H1 (cell line): ENCODE results near the gene SPSB3. TPM values are rescaled to one million over a fixed set of nuclear protein-coding genes. Genes with fewer than 3 reads are reported as not detected.

ENCODE experiments used
- CTCF ChIA-PET: fragments of 300-600 bp; sonication (Branson Sonifier 250); formaldehyde crosslinking; loops from one replicate; lab custom pipeline; 2021; ENCODE audit not compliant: partially characterized antibody; lab: Charles Lee
- POLR2A ChIA-PET: fragments of 300-600 bp; sonication (Branson Sonifier 250); formaldehyde crosslinking; loops from one replicate; lab custom pipeline; 2021; ENCODE audit warnings: inconsistent platforms; ENCODE audit not compliant: partially characterized antibody; lab: Charles Lee
- DNase-seq, 2 experiments: peaks; one replicate each; pipeline versions ENCODE4 v3.0.0 to v3.0.0-alpha.2; 2010 to 2022; ENCODE audit warnings: low spot score in 2 of 2, low read depth in 1 of 2, mixed read lengths in 1 of 2
- FAIRE-seq: peaks from 2 replicates; lab custom pipeline; 2011; peaks lifted over from hg19 to GRCh38; lab: Jason Lieb, UNC
- H2AFZ ChIP-seq: 2 replicates; pipeline ENCODE4 v1.8.1; 2012; ENCODE audit warnings: low read length, inconsistent platforms
- H2AK5ac ChIP-seq: 2 replicates; pipeline ENCODE4 v1.6.1; 2013; ENCODE audit warnings: low read depth, low read length
- H2BK120ac ChIP-seq: replicated peaks from 2 replicates; pipeline ENCODE3; 2013; ENCODE audit warnings: low read depth, low read length, inconsistent platforms
- H2BK12ac ChIP-seq: 2 replicates; pipeline ENCODE4 v1.6.1; 2013; ENCODE audit warnings: low read depth, low read length
- H2BK15ac ChIP-seq: 2 replicates; pipeline ENCODE4 v1.6.1; 2013; ENCODE audit warnings: low read length
- H2BK20ac ChIP-seq: 2 replicates; pipeline ENCODE4 v1.6.1; 2013; ENCODE audit warnings: low read length
- H2BK5ac ChIP-seq: 2 replicates; pipeline ENCODE4 v1.6.1; 2013; ENCODE audit warnings: low read depth, low read length
- H3K14ac ChIP-seq: 2 replicates; pipeline ENCODE4 v1.6.1; 2013; ENCODE audit warnings: inconsistent platforms; ENCODE audit not compliant: insufficient read length
- H3K18ac ChIP-seq: 2 replicates; pipeline ENCODE4 v1.6.1; 2013; ENCODE audit warnings: low read length; ENCODE audit errors: extremely low read depth
- H3K23ac ChIP-seq: 2 replicates; pipeline ENCODE4 v1.6.1; 2013; ENCODE audit warnings: inconsistent platforms; ENCODE audit not compliant: insufficient read length
- H3K23me2 ChIP-seq: 2 replicates; pipeline ENCODE4 v1.6.1; 2013; ENCODE audit warnings: low read depth, low read length
- H3K27ac ChIP-seq: 2 replicates; pipeline ENCODE4 v1.6.1; 2011; ENCODE audit warnings: low read depth, low read length, inconsistent platforms
- H3K27me3 ChIP-seq, 4 experiments: replicated peaks in 1 of 4; 1 replicate in 1 of 4; 2 replicates in 3 of 4; pipeline versions ENCODE4 v1.6.1 to v1.8.1; 2011 to 2013; ENCODE audit warnings: low read length in 3 of 4, mild to moderate bottlenecking in 3 of 4, inconsistent platforms in 2 of 4, mixed read lengths in 2 of 4, moderate library complexity in 1 of 4; ENCODE audit not compliant: control insufficient read depth in 3 of 4, insufficient read depth in 3 of 4; ENCODE audit errors: extremely low read depth in 1 of 4
- H3K36me3 ChIP-seq, 4 experiments: 2 replicates each; pipeline versions ENCODE4 v1.6.1 to v1.8.1; 2011 to 2013; ENCODE audit warnings: mild to moderate bottlenecking in 4 of 4, low read length in 3 of 4, moderate library complexity in 2 of 4, control low read depth in 1 of 4, inconsistent platforms in 1 of 4; ENCODE audit not compliant: insufficient read depth in 4 of 4, control insufficient read depth in 2 of 4
- H3K4ac ChIP-seq: replicated peaks from 2 replicates; pipeline ENCODE3; 2013; ENCODE audit warnings: low read length, low read depth, mixed read lengths, inconsistent platforms; ENCODE audit not compliant: insufficient read length
- H3K4me1 ChIP-seq, 4 experiments: replicated peaks in 1 of 4; 1 replicate in 1 of 4; 2 replicates in 3 of 4; pipeline versions ENCODE4 v1.6.1 to v1.8.1; 2011 to 2013; ENCODE audit warnings: low read length in 3 of 4, inconsistent platforms in 2 of 4, mixed read lengths in 1 of 4; ENCODE audit not compliant: insufficient read depth in 4 of 4, control insufficient read depth in 3 of 4
- H3K4me2 ChIP-seq, 2 experiments: 2 replicates each; pipeline versions ENCODE4 v1.6.1 to v1.8.1; 2011 to 2013; ENCODE audit warnings: low read depth in 2 of 2, low read length in 2 of 2, control low read depth in 1 of 2, inconsistent platforms in 1 of 2, mild to moderate bottlenecking in 1 of 2; ENCODE audit not compliant: insufficient read depth in 1 of 2
- H3K4me3 ChIP-seq, 4 experiments: fragments of 200-600, 300-600 bp in 1 of 4; sonication (generic), shearing (Covaris generic), sonication (Bioruptor Twin) in 1 of 4; 2 replicates each; pipeline versions ENCODE4 v1.5.1 to v1.8.1; 2011 to 2016; ENCODE audit warnings: low read length in 4 of 4, low read depth in 3 of 4, control low read depth in 2 of 4, inconsistent platforms in 2 of 4, mild to moderate bottlenecking in 2 of 4, mixed read lengths in 1 of 4, moderate library complexity in 1 of 4; ENCODE audit not compliant: insufficient read depth in 2 of 4; ENCODE audit errors: extremely low read depth in 1 of 4
- H3K56ac ChIP-seq: replicated peaks from 2 replicates; pipeline ENCODE3; 2013; ENCODE audit warnings: low read depth, mild to moderate bottlenecking, mixed read lengths, low read length, inconsistent platforms; ENCODE audit not compliant: insufficient read length
- H3K79me1 ChIP-seq: 2 replicates; pipeline ENCODE4 v1.6.1; 2013; ENCODE audit warnings: low read depth, low read length, control low read depth
- H3K79me2 ChIP-seq, 2 experiments: 2 replicates each; pipeline versions ENCODE4 v1.6.1 to v1.8.1; 2012 to 2013; ENCODE audit warnings: low read length in 2 of 2, mild to moderate bottlenecking in 2 of 2, inconsistent platforms in 1 of 2; ENCODE audit not compliant: insufficient read depth in 2 of 2, control insufficient read depth in 1 of 2
- H3K9ac ChIP-seq, 4 experiments: replicated peaks in 1 of 4; 1 replicate in 1 of 4; 2 replicates in 3 of 4; pipeline versions ENCODE4 v1.6.1 to v1.8.1; 2011 to 2013; ENCODE audit warnings: low read depth in 3 of 4, low read length in 3 of 4, control low read depth in 2 of 4, mild to moderate bottlenecking in 2 of 4, moderate library complexity in 2 of 4, inconsistent platforms in 1 of 4; ENCODE audit errors: extremely low read depth in 1 of 4
- H3K9me3 ChIP-seq, 2 experiments: 2 replicates each; pipeline versions ENCODE4 v1.6.1 to v1.8.1; 2012 to 2013; ENCODE audit warnings: mild to moderate bottlenecking in 2 of 2, moderate library complexity in 2 of 2, control low read depth in 1 of 2, inconsistent platforms in 1 of 2, low read depth in 1 of 2, low read length in 1 of 2, mixed read lengths in 1 of 2; ENCODE audit not compliant: insufficient read depth in 2 of 2
- H4K20me1 ChIP-seq, 2 experiments: replicated peaks in 1 of 2; 2 replicates each; pipeline versions ENCODE3 to v1.8.1; 2011 to 2013; ENCODE audit warnings: inconsistent platforms in 2 of 2, low read length in 2 of 2, mild to moderate bottlenecking in 1 of 2; ENCODE audit not compliant: insufficient read depth in 2 of 2, control insufficient read depth in 1 of 2
- H4K5ac ChIP-seq: 2 replicates; pipeline ENCODE4 v1.6.1; 2013; ENCODE audit warnings: low read length, low read depth, mixed read lengths, inconsistent platforms; ENCODE audit not compliant: insufficient read length
- H4K8ac ChIP-seq: 2 replicates; pipeline ENCODE4 v1.8.0; 2013; ENCODE audit warnings: mild to moderate bottlenecking, moderate library complexity, low read length, inconsistent platforms; ENCODE audit not compliant: insufficient read depth; ENCODE audit errors: extremely low read depth
- H4K91ac ChIP-seq: replicated peaks from 2 replicates; pipeline ENCODE3; 2013; ENCODE audit warnings: low read length, mixed read lengths, inconsistent platforms; ENCODE audit not compliant: insufficient read length
- ASH2L ChIP-seq: fragments of 200-600, 300-600 bp; sonication (generic); IDR thresholded peaks from one replicate; pipeline ENCODE4 v1.7.1; 2017; ENCODE audit warnings: low read length
- CHD1 ChIP-seq: IDR thresholded peaks from 2 replicates; pipeline ENCODE4 v1.6.1; 2012; ENCODE audit warnings: low read depth, low read length, improper control_type of control experiment
- CHD2 ChIP-seq: IDR thresholded peaks from 2 replicates; pipeline ENCODE4 v1.6.1; 2012; ENCODE audit warnings: low read length, improper control_type of control experiment
- CREB1 ChIP-seq: IDR thresholded peaks from 2 replicates; pipeline ENCODE4 v1.6.1; 2012; ENCODE audit warnings: inconsistent platforms
- EGR1 ChIP-seq: IDR thresholded peaks from 2 replicates; pipeline ENCODE4 v1.6.1; 2011; ENCODE audit warnings: low read depth, low read length, borderline replicate concordance
- EP300 ChIP-seq, 2 experiments: IDR thresholded peaks; 1 replicate in 1 of 2; 2 replicates in 1 of 2; pipeline ENCODE4 v1.6.1; 2011 to 2012; ENCODE audit warnings: low read depth in 2 of 2, low read length in 2 of 2, mild to moderate bottlenecking in 2 of 2, borderline replicate concordance in 1 of 2, inconsistent platforms in 1 of 2, moderate library complexity in 1 of 2
- PHF8 ChIP-seq: fragments of 200-600 bp; sonication (generic); conservative IDR thresholded peaks from 2 replicates; pipeline ENCODE4 v1.7.1; 2012; ENCODE audit warnings: low read depth, mild to moderate bottlenecking, inconsistent platforms, low read length, moderate library complexity
- RAD21 ChIP-seq, 2 experiments: IDR thresholded peaks in 1 of 2; conservative IDR thresholded peaks in 1 of 2; 2 replicates each; pipeline ENCODE4 v1.6.1; 2011; ENCODE audit warnings: low read depth in 2 of 2, low read length in 2 of 2, improper control_type of control experiment in 1 of 2, inconsistent platforms in 1 of 2, mild to moderate bottlenecking in 1 of 2, moderate library complexity in 1 of 2
- RNF2 ChIP-seq: fragments of 200-900, 300-1000 bp; sonication (generic); IDR thresholded peaks from 2 replicates; pipeline ENCODE4 v1.7.1; 2016; ENCODE audit warnings: borderline replicate concordance, low read depth, mild to moderate bottlenecking, antibody characterized with exemption, low read length; ENCODE audit not compliant: poor library complexity, severe bottlenecking; ENCODE audit errors: missing control alignments
- SIN3A ChIP-seq, 2 experiments: IDR thresholded peaks in 1 of 2; conservative IDR thresholded peaks in 1 of 2; 2 replicates each; pipeline ENCODE4 v1.6.1; 2011 to 2012; ENCODE audit warnings: low read length in 2 of 2, improper control_type of control experiment in 1 of 2, low read depth in 1 of 2, mild to moderate bottlenecking in 1 of 2
- SIRT6 ChIP-seq: IDR thresholded peaks from one replicate; pipeline ENCODE4 v1.7.1; 2012; ENCODE audit warnings: low read length, inconsistent platforms
- SP2 ChIP-seq: IDR thresholded peaks from 2 replicates; pipeline ENCODE4 v1.6.1; 2012; ENCODE audit warnings: mild to moderate bottlenecking, low read length, inconsistent platforms
- SRF ChIP-seq: IDR thresholded peaks from 2 replicates; pipeline ENCODE4 v1.6.1; 2011; ENCODE audit warnings: mild to moderate bottlenecking, low read depth, low read length, moderate library complexity
- ZNF274 ChIP-seq: IDR thresholded peaks from 2 replicates; pipeline ENCODE4 v1.7.0; 2012; ENCODE audit warnings: low read length, borderline replicate concordance; ENCODE audit errors: extremely low read depth
- WGBS, 2 experiments: shearing (Covaris generic) in 1 of 2; methylation state at CpG; one replicate each; pipeline versions ENCODE4 v1.1.6 to v1.1.7; 2013 to 2015; ENCODE audit warnings: low lambda C conversion rate in 2 of 2, mixed read lengths in 2 of 2, inconsistent platforms in 1 of 2, low coverage in 1 of 2, missing lambda C conversion rate in 1 of 2; ENCODE audit not compliant: insufficient replicate concordance in 2 of 2, insufficient coverage in 1 of 2, insufficient read length in 1 of 2; ENCODE audit errors: extremely low coverage in 1 of 2, missing lambda C conversion rate in 1 of 2; 5-methylcytosine and 5-hydroxymethylcytosine counted together
- polyA plus RNA-seq, 7 experiments: library from polyadenylated mRNA; depleted of rRNA in 3 of 7; stranded (reverse) in 5 of 7; unstranded in 2 of 7; fragments of >200 nt in 5 of 7; fragments of 200-250 nt in 2 of 7; gene quantifications; 1 replicate in 5 of 7; 2 replicates in 1 of 7; 4 replicates in 1 of 7; pipeline versions ENCODE4 v1.2.1 to v1.2.3, GENCODE V29; 2011 to 2013; ENCODE audit warnings: missing spikeins in 2 of 7, mixed read lengths in 2 of 7
- total RNA-seq: library from RNA; stranded (reverse); fragmentation: NEBNext Ultra II Directional; extraction: Animal tissue kit (Norgen Biotek cat#: 25700); gene quantifications from 2 replicates; pipeline ENCODE4 v1.2.1, GENCODE V29; 2021

The SPSB3 gene
- total and polyA plus RNA-seq, 2 of the 8 experiments (the other 6 are each of a cell fraction or from before 2014, with no cell fraction given), result 22.5 to 37.8 TPM

GRCh38 chr16:1729026-1729425 is 53.3 kb downstream of the SPSB3 start:
- Histone ChIP-seq H2BK120ac (no peak overlapping the region), H2BK15ac (no peak overlapping the region)
- FAIRE-seq, result no peak
- no peak for TF ChIP-seq RAD21 (IDR thresholded peaks at IDR 0.05 in 1 of 2, conservative IDR thresholded peaks at IDR 0.05 in 1 of 2; ENCODE audit: low read depth in 2 of 2, low read length in 2 of 2)
- TF ChIP-seq CHD2, result no peak
- no peak for TF ChIP-seq CREB1
- no peak for TF ChIP-seq SIN3A (conservative IDR thresholded peaks at IDR 0.05 in 1 of 2, IDR thresholded peaks at IDR 0.05 in 1 of 2; ENCODE audit: low read depth in 1 of 2, low read length in 2 of 2)
- TF ChIP-seq ASH2L, result no peak
- TF ChIP-seq RNF2, result no peak
- no peak for TF ChIP-seq SIRT6
- TF ChIP-seq ZNF274, result no peak
- TF ChIP-seq SRF, result no peak
- TF ChIP-seq CHD1, result no peak
- no peak for TF ChIP-seq SP2
- no peak for TF ChIP-seq EGR1
- no peak for TF ChIP-seq PHF8
- TF ChIP-seq EP300 (IDR thresholded peaks at IDR 0.05; ENCODE audit: borderline replicate concordance in 1 of 2, low read depth in 2 of 2, low read length in 2 of 2), result no peak

More at GRCh38 chr16:1729026-1729425, 53.3 kb downstream of the SPSB3 start:
- Histone ChIP-seq H4K20me1 (peaks cover 0 to 12% of the 10 kb centered on the region in 2 experiments), H2BK5ac (no peak overlapping the region), H4K91ac (no peak overlapping the region), H3K4me3 (no peak overlapping the region), H3K18ac (no peak overlapping the region), H3K79me2 (no peaks in the 10 kb centered on the region; a peak in 2 of 4 replicates), H3K9me3 (no peaks in the 10 kb centered on the region; a peak in 1 of 4 replicates), H2AK5ac (no peak overlapping the region), H3K23ac (no peak overlapping the region), H3K9ac (no peak overlapping the region), H2BK20ac (no peak overlapping the region), H3K27me3 (no peaks in the 10 kb centered on the region), H3K4me2 (no peak overlapping the region), H3K27ac (no peak overlapping the region), H3K79me1 (peaks cover 5% of the 10 kb centered on the region), H4K8ac (no peak overlapping the region), H3K14ac (no peak overlapping the region), H3K4me1 (0 out of 7 replicates have a peak, but pooled peaks cover 0 to 2% (median 0%) of the 10 kb centered on the region in 4 experiments), H3K23me2 (no peaks in the 10 kb centered on the region), H3K36me3 (peaks cover 0 to 14% (median 3%) of the 10 kb centered on the region in 4 experiments; a peak in 4 of 8 replicates), H2AFZ (no peak overlapping the region), H2BK12ac (no peak overlapping the region), H3K56ac (no peak overlapping the region), H3K4ac (no peak overlapping the region), H4K5ac (no peak overlapping the region)
- DNase-seq, result no peak
- WGBS, 2 experiments, result 95% methylated on average over 18 of the region's 18 CpGs; no CpG with 5 or more reads in 1 of the 2 experiments
- CTCF ChIA-PET, result interaction anchor here (0.6 to 2.1 kb wide), 2 partner anchors 23 to 210 kb away, joined by 3 to 5 read pairs; partner anchors contain the start of gene MAPK8IP3
- POLR2A ChIA-PET, result interaction anchor here (0.7 to 0.8 kb wide), 2 partner anchors 11 to 41 kb away, joined by 3 to 6 read pairs; no protein-coding TSS in a partner anchor
